Gastroesophageal sphincter (tissue), 4 donors: ENCODE measurements around the gene KIF3A. TPM values are rescaled to one million over a fixed set of nuclear protein-coding genes. Genes with fewer than 3 reads are reported as not detected.

Experiments used
- ATAC-seq: fragments of 150-250 bp; one replicate; pipeline ENCODE4 v1.9.1; 2016; ENCODE audit warnings: mild to moderate bottlenecking, moderate library complexity
- H3K27ac ChIP-seq, 4 donors: fragments of 200-600 bp; sonication (generic) in 3 of 4; 1 replicate in 3 of 4; 2 replicates in 1 of 4; pipeline ENCODE4 v1.5.1; 2016 to 2019
- H3K27me3 ChIP-seq: fragments of 200-600 bp; sonication (generic); one replicate; pipeline ENCODE4 v1.5.1; 2019
- H3K36me3 ChIP-seq, 2 donors: fragments of 200-600 bp; sonication (generic); one replicate each; pipeline ENCODE4 v1.5.1; 2019; ENCODE audit warnings: control low read depth in 1 of 2
- H3K4me1 ChIP-seq, 3 donors: fragments of 200-600 bp; sonication (generic); 1 replicate in 2 of 3; 2 replicates in 1 of 3; pipeline ENCODE4 v1.5.1; 2016 to 2019; ENCODE audit warnings: control low read depth in 2 of 3
- H3K4me3 ChIP-seq, 2 donors: fragments of 200-600 bp; sonication (generic); one replicate each; pipeline ENCODE4 v1.5.1; 2019; ENCODE audit warnings: mild to moderate bottlenecking in 1 of 2, moderate library complexity in 1 of 2
- H3K9me3 ChIP-seq, 3 donors: fragments of 200-600 bp; sonication (generic); one replicate each; pipeline ENCODE4 v1.5.1; 2017 to 2019; ENCODE audit warnings: control low read depth in 2 of 3
- CTCF ChIP-seq, 4 experiments: fragments of 200-600 bp in 2 of 4; fragments of 450-650 bp in 2 of 4; sonication (generic) in 1 of 4; IDR thresholded peaks; one replicate each; pipeline ENCODE4 v1.5.1; 2017 to 2019; ENCODE audit warnings: antibody characterized with exemption in 4 of 4, mild to moderate bottlenecking in 2 of 4, moderate library complexity in 2 of 4
- EP300 ChIP-seq: sonication (generic); formaldehyde crosslinking; IDR thresholded peaks from one replicate; pipeline ENCODE4 v1.6.1; 2017; ENCODE audit warnings: antibody characterized with exemption, mild to moderate bottlenecking
- POLR2A ChIP-seq, 2 donors: fragments of 450-650 bp; IDR thresholded peaks; one replicate each; pipeline ENCODE4 v1.6.1; 2017; ENCODE audit warnings: antibody characterized with exemption in 2 of 2, mild to moderate bottlenecking in 2 of 2, moderate library complexity in 1 of 2
- POLR2AphosphoS5 ChIP-seq: sonication (generic); formaldehyde crosslinking; IDR thresholded peaks from one replicate; pipeline ENCODE4 v1.6.1; 2017; ENCODE audit warnings: antibody characterized with exemption
- WGBS, 2 donors: methylation state at CpG; one replicate each; pipeline ENCODE4 v1.1.5; 2018; ENCODE audit warnings: low coverage in 1 of 2; 5-methylcytosine and 5-hydroxymethylcytosine counted together
- total RNA-seq, 4 donors: library from RNA; depleted of rRNA; stranded (reverse); fragments of >200 nt; gene quantifications; one replicate each; pipeline ENCODE4 v1.1.0, GENCODE V29; 2016

Gene KIF3A
- total RNA-seq, 4 donors from 2014 or later: 5.9 to 12.5 (median 7.7) TPM

- no peak overlapping the region for H3K27ac ChIP-seq
- 80 to 92% methylated on average over 4 to 12 of the region's 15 CpGs for WGBS, 2 donors
- ATAC-seq: no peak
- H3K4me3 ChIP-seq: no peak overlapping the region
- H3K27me3 ChIP-seq: no peaks in the 10 kb centered on the region
- no peak for TF ChIP-seq EP300
- no peak for TF ChIP-seq POLR2AphosphoS5
- peaks cover 0 to 14% (median 0%) of the 10 kb centered on the region in 3 donors for H3K4me1 ChIP-seq
- H3K9me3 ChIP-seq: no peaks in the 10 kb centered on the region
- H3K36me3 ChIP-seq: no peaks in the 10 kb centered on the region
Measured at GRCh38 chr5:132679717-132680380, 57.5 kb downstream of the KIF3A start.

- Histone ChIP-seq H3K9me3 (no peaks in the 10 kb centered on the region), H3K4me3 (no peak overlapping the region), H3K36me3 (no peaks in the 10 kb centered on the region), H3K27me3 (no peaks in the 10 kb centered on the region), H3K4me1 (peaks cover 0 to 20% (median 0%) of the 10 kb centered on the region in 3 donors), H3K27ac (no peak overlapping the region)
- WGBS, 2 donors: 90 to 96% methylated on average over 2 to 6 of the region's 7 CpGs
- no peak for TF ChIP-seq CTCF (IDR thresholded peaks at IDR 0.05)
- TF ChIP-seq EP300: no peak
- TF ChIP-seq POLR2AphosphoS5: no peak
- TF ChIP-seq POLR2A (IDR thresholded peaks at IDR 0.05): no peak
- ATAC-seq: no peak
Measured at GRCh38 chr5:132679166-132679565, 58.2 kb downstream of the KIF3A start.

GRCh38 chr5:132678735-132679134, 58.6 kb downstream of the KIF3A start:
- Histone ChIP-seq H3K4me1 (peaks cover 0 to 21% (median 0%) of the 10 kb centered on the region in 3 donors), H3K27ac (no peak overlapping the region), H3K4me3 (no peak overlapping the region), H3K27me3 (no peaks in the 10 kb centered on the region), H3K36me3 (no peaks in the 10 kb centered on the region), H3K9me3 (no peaks in the 10 kb centered on the region)
- TF ChIP-seq POLR2AphosphoS5 (no peak), EP300 (no peak), POLR2A (IDR thresholded peaks at IDR 0.05) (no peak), CTCF (IDR thresholded peaks at IDR 0.05) (no peak)
- 100% methylated on average over 1 of the region's 1 CpG for WGBS, 2 donors
- ATAC-seq: no peak

GRCh38 chr5:132677682-132678400, 59.5 kb downstream of the KIF3A start:
- Histone ChIP-seq H3K27me3 (no peaks in the 10 kb centered on the region), H3K36me3 (no peaks in the 10 kb centered on the region), H3K4me1 (peaks cover 0 to 21% (median 0%) of the 10 kb centered on the region in 3 donors), H3K27ac (no peak overlapping the region), H3K4me3 (no peak overlapping the region), H3K9me3 (no peaks in the 10 kb centered on the region)
- no peak for ATAC-seq
- 79 to 85% methylated on average over 11 to 13 of the region's 15 CpGs for whole genome bisulfite sequencing, 2 donors
- TF ChIP-seq POLR2AphosphoS5 (no peak), POLR2A (IDR thresholded peaks at IDR 0.05) (no peak), EP300 (no peak), CTCF (IDR thresholded peaks at IDR 0.05) (no peak)

GRCh38 chr5:132677191-132677590, 60.2 kb downstream of the KIF3A start:
- Histone ChIP-seq H3K27me3 (no peaks in the 10 kb centered on the region), H3K4me3 (no peak overlapping the region), H3K4me1 (peaks cover 0 to 21% (median 0%) of the 10 kb centered on the region in 3 donors), H3K36me3 (no peaks in the 10 kb centered on the region), H3K9me3 (no peaks in the 10 kb centered on the region), H3K27ac (peak overlapping the region in 2 of 4 donors; percentile 15 to 37)
- TF ChIP-seq EP300 (no peak), POLR2AphosphoS5 (peak; percentile 63), POLR2A (IDR thresholded peaks at IDR 0.05) (no peak), CTCF (IDR thresholded peaks at IDR 0.05) (peak in 3 of 4 experiments; percentile 10 to 36 (median 11))
- peak; percentile 86 for ATAC-seq
- 28 to 56% methylated on average over 5 to 6 of the region's 7 CpGs for WGBS, 2 donors
